Brain microvascular endothelial cell (primary cell): ENCODE measurements around the gene ARHGAP26.

Source experiments
- DNase-seq: peaks from one replicate; pipeline ENCODE4 v3.0.0-alpha.2; 2020
- H3K27ac ChIP-seq: fragments of 250-450 bp; sonication (Bioruptor Pico); 2 replicates; pipeline ENCODE4 v1.5.1; 2020; ENCODE audit warnings: mild to moderate bottlenecking, moderate library complexity
- H3K27me3 ChIP-seq: fragments of 250-450 bp; sonication (Bioruptor Pico); replicated peaks from 2 replicates; pipeline ENCODE4 v1.5.1; 2020; ENCODE audit warnings: mild to moderate bottlenecking
- H3K36me3 ChIP-seq: fragments of 250-450 bp; sonication (Bioruptor Pico); replicated peaks from 2 replicates; pipeline ENCODE4 v1.5.1; 2020; ENCODE audit warnings: mild to moderate bottlenecking
- H3K4me3 ChIP-seq: 2 replicates; pipeline ENCODE4 v1.5.1; 2011; ENCODE audit warnings: low read depth, mild to moderate bottlenecking, control low read depth, low read length, moderate library complexity
- CTCF ChIP-seq: IDR thresholded peaks from 2 replicates; pipeline ENCODE4 v1.5.1; 2011; ENCODE audit warnings: low read depth, mild to moderate bottlenecking, moderate library complexity, low read length, control low read depth, inconsistent platforms; ENCODE audit errors: missing control alignments
- in situ Hi-C: cut with HindIII; loops from 2 replicates; pipeline ENCODE4 v1.10.0; 2017; ENCODE audit warnings: low sequenced_read_pairs, low pct_ligation_motif_present

The ARHGAP26 gene

GRCh38 chr5:143145243-143146160 is 375.3 kb downstream of the ARHGAP26 start:
- DNase-seq = no peak
- H3K36me3 ChIP-seq = no peaks in the 10 kb centered on the region
- no peak overlapping the region for H3K4me3 ChIP-seq
- in situ Hi-C loops = no loop called here
- H3K27me3 ChIP-seq = no peaks in the 10 kb centered on the region
- peak overlapping the region; percentile 14 for H3K27ac ChIP-seq
- TF ChIP-seq CTCF = no peak

GRCh38 chr5:143146161-143146560 is 376.0 kb downstream of the ARHGAP26 start:
- Histone ChIP-seq H3K36me3 (no peaks in the 10 kb centered on the region), H3K4me3 (no peak overlapping the region), H3K27me3 (no peaks in the 10 kb centered on the region), H3K27ac (no peak overlapping the region)
- DNase-seq = no peak
- TF ChIP-seq CTCF = no peak
- in situ Hi-C loops = no loop called here

- no peak overlapping the region for H3K27ac ChIP-seq
- in situ Hi-C loops = no loop called here
- TF ChIP-seq CTCF = no peak
Measured at GRCh38 chr5:143147383-143147782, 377.2 kb downstream of the ARHGAP26 start.

GRCh38 chr5:143147902-143148301 is 377.7 kb downstream of the ARHGAP26 start:
- in situ Hi-C loops = no loop called here
- H3K27ac ChIP-seq = no peak overlapping the region
- no peaks in the 10 kb centered on the region for H3K36me3 ChIP-seq
- no peak for DNase-seq
- TF ChIP-seq CTCF = no peak
- H3K27me3 ChIP-seq = no peaks in the 10 kb centered on the region
- H3K4me3 ChIP-seq = no peak overlapping the region

More at GRCh38 chr5:143147383-143147782, 377.2 kb downstream of the ARHGAP26 start:
- Histone ChIP-seq H3K36me3 (no peaks in the 10 kb centered on the region), H3K27me3 (no peaks in the 10 kb centered on the region), H3K4me3 (no peak overlapping the region)
- no peak for DNase-seq

GRCh38 chr5:143148771-143149170 is 378.6 kb downstream of the ARHGAP26 start:
- in situ Hi-C loops = no loop called here
- no peak for TF ChIP-seq CTCF
- Histone ChIP-seq H3K36me3 (no peaks in the 10 kb centered on the region), H3K4me3 (no peak overlapping the region), H3K27me3 (no peaks in the 10 kb centered on the region), H3K27ac (no peak overlapping the region)
- peak; percentile 43 for DNase-seq

- in situ Hi-C loops = no loop called here
- H3K4me3 ChIP-seq = no peak overlapping the region
- H3K27ac ChIP-seq = no peak overlapping the region
- TF ChIP-seq CTCF = no peak
- H3K36me3 ChIP-seq = no peaks in the 10 kb centered on the region
- no peaks in the 10 kb centered on the region for H3K27me3 ChIP-seq
- no peak for DNase-seq
Measured at GRCh38 chr5:143149759-143150158, 379.6 kb downstream of the ARHGAP26 start.
